ENCODE measurements around the gene NCS1.

GRCh38 chr9:130213911-130214761 lies 41.9 kb downstream of the NCS1 start:
- TF ChIP-seq CTCF (IDR thresholded peaks at IDR 0.05; ENCODE audit: low read depth, low read length, poor library complexity, severe bottlenecking) = no peak
- TF ChIP-seq EZH2phosphoT487 (IDR thresholded peaks at IDR 0.05; ENCODE audit: borderline replicate concordance, low read length) = no peak

Data from DOHH2 (cell line).